ENCODE data around the gene OPCML. TPM values are rescaled to one million over a fixed set of nuclear protein-coding genes. Genes with fewer than 3 reads are reported as not detected.

Gene OPCML
- total RNA-seq, 1 donor from 2014 or later, result 1.2 TPM

DNA sequence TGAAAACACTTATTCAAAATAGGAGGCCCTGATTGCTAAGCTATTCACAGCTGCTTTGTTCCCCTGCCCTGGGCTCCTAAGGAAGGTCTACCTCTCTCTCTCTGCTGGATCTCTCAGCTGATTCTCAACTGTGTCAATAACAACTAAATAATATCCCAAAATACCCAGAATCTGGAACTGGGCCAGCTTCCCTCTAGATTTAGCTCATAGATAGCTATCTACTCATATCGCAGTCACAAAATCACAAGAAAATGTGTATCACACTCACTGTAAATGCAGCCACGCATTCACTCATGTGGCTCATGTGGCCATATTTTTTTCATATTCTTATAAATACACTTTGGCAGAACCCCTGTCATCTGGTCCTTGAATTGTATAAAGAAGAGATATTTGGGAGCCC lies 555.1 kb downstream of the OPCML start:
- no peak for DNase-seq (ENCODE audit: low read depth, low spot score)
- no peaks in the 10 kb centered on the region for H3K36me3 Mint-ChIP-seq (ENCODE audit: low read depth)
- TF ChIP-seq, protein P1, sequence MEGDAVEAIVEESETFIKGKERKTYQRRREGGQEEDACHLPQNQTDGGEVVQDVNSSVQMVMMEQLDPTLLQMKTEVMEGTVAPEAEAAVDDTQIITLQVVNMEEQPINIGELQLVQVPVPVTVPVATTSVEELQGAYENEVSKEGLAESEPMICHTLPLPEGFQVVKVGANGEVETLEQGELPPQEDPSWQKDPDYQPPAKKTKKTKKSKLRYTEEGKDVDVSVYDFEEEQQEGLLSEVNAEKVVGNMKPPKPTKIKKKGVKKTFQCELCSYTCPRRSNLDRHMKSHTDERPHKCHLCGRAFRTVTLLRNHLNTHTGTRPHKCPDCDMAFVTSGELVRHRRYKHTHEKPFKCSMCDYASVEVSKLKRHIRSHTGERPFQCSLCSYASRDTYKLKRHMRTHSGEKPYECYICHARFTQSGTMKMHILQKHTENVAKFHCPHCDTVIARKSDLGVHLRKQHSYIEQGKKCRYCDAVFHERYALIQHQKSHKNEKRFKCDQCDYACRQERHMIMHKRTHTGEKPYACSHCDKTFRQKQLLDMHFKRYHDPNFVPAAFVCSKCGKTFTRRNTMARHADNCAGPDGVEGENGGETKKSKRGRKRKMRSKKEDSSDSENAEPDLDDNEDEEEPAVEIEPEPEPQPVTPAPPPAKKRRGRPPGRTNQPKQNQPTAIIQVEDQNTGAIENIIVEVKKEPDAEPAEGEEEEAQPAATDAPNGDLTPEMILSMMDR (conservative IDR thresholded peaks at IDR 0.05), result no peak
- H3K9me3 Mint-ChIP-seq, result peaks cover 4% of the 10 kb centered on the region
- no peaks in the 10 kb centered on the region for H3K27me3 Mint-ChIP-seq (ENCODE audit: low read depth)
- H3K27ac Mint-ChIP-seq (ENCODE audit: unreplicated experiment), result no peak overlapping the region
- H3K4me3 Mint-ChIP-seq, result no peak overlapping the region
- peaks cover 20% of the 10 kb centered on the region for H3K4me1 Mint-ChIP-seq

DNA sequence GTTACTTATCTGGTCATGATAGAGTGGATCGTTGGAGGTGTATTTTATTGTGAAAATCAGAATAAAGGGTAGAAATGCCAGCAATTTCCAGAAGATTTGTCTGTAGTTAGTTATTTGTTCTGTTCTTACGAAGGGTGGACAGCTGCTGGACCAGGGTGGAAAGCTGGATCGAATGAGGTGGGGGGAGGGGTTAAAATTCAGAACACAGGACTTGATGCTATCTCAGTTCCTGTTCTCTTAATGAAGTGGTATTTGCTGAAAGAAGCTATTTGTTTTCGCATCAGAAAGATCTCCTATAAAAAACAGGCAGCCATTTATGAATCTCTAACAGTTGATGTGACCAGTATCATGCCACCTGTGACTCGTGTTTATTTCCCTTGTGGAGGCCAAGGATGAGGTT lies 556.2 kb downstream of the OPCML start:
- Mint-ChIP-seq H3K27me3 (ENCODE audit: low read depth) (no peaks in the 10 kb centered on the region), H3K4me3 (no peak overlapping the region), H3K36me3 (ENCODE audit: low read depth) (no peaks in the 10 kb centered on the region), H3K4me1 (peaks cover 28% of the 10 kb centered on the region), H3K9me3 (peaks cover 4% of the 10 kb centered on the region), H3K27ac (ENCODE audit: unreplicated experiment) (no peak overlapping the region)
- DNase-seq (ENCODE audit: low read depth, low spot score), result no peak
- TF ChIP-seq, protein P1 (conservative IDR thresholded peaks at IDR 0.05), result no peak

DNA sequence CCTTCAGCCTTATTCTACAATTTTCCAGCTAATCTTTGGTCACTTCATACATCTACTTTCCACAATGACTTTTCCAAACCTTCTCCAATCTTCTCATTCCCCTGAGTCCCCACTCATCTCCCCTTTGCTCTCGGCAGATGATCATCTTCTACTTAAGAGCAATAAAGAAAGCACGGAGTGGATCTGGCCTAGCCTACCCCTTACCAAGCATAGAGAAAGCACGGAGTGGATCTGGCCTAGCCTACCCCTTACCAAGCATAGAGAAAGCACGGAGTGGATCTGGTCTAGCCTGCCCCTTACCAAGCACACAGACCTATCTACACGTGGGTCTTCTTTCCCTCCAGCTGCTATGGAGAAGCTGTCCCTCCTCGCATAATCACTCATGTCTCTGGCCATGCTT lies 558.6 kb downstream of the OPCML start:
- no peak for DNase-seq (ENCODE audit: low read depth, low spot score)
- Mint-ChIP-seq H3K27ac (ENCODE audit: unreplicated experiment) (peak overlapping the region; percentile 45), H3K4me1 (peaks cover 39% of the 10 kb centered on the region), H3K27me3 (ENCODE audit: low read depth) (no peaks in the 10 kb centered on the region), H3K36me3 (ENCODE audit: low read depth) (no peaks in the 10 kb centered on the region), H3K9me3 (peaks cover 4% of the 10 kb centered on the region), H3K4me3 (no peak overlapping the region)
- TF ChIP-seq, protein P1 (conservative IDR thresholded peaks at IDR 0.05), result no peak

DNA sequence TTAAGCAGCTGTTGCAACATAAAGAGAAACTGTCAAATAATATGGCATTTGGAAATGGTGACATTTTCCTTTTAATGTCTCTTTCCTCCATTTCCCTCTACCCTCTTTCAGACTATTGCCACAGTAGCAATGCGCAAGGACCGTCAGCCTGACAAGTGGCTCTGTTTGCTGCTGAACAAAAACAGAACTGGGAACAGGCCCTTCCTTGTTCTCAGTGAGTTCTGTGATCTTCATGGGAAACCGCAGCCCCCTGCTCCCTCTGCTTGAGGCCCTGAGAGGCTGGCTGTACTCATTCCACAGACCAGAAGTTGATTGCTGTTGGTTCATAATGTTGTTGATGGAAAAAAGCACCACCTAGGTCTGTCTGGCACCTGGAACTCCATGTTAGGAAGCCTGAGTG lies 559.7 kb downstream of the OPCML start:
- H3K4me3 Mint-ChIP-seq, result peak overlapping the region; percentile 54
- H3K27me3 Mint-ChIP-seq (ENCODE audit: low read depth), result no peaks in the 10 kb centered on the region
- no peaks in the 10 kb centered on the region for H3K36me3 Mint-ChIP-seq (ENCODE audit: low read depth)
- peaks cover 39% of the 10 kb centered on the region for H3K4me1 Mint-ChIP-seq
- peaks cover 4% of the 10 kb centered on the region for H3K9me3 Mint-ChIP-seq
- peak; percentile 24 for DNase-seq (ENCODE audit: low read depth, low spot score)
- TF ChIP-seq, protein P1 (conservative IDR thresholded peaks at IDR 0.05), result no peak
- H3K27ac Mint-ChIP-seq (ENCODE audit: unreplicated experiment), result peak overlapping the region; percentile 84

GRCh38 chr11:132971351-132971750 lies 561.0 kb downstream of the OPCML start:
- peak overlapping the region; percentile 84 for H3K27ac Mint-ChIP-seq (ENCODE audit: unreplicated experiment)
- H3K4me1 Mint-ChIP-seq, result peaks cover 39% of the 10 kb centered on the region
- H3K36me3 Mint-ChIP-seq (ENCODE audit: low read depth), result no peaks in the 10 kb centered on the region
- no peak overlapping the region for H3K4me3 Mint-ChIP-seq
- no peaks in the 10 kb centered on the region for H3K27me3 Mint-ChIP-seq (ENCODE audit: low read depth)
- no peak for DNase-seq (ENCODE audit: low read depth, low spot score)
- H3K9me3 Mint-ChIP-seq, result peaks cover 4% of the 10 kb centered on the region
- TF ChIP-seq, protein P1 (conservative IDR thresholded peaks at IDR 0.05), result no peak

DNA sequence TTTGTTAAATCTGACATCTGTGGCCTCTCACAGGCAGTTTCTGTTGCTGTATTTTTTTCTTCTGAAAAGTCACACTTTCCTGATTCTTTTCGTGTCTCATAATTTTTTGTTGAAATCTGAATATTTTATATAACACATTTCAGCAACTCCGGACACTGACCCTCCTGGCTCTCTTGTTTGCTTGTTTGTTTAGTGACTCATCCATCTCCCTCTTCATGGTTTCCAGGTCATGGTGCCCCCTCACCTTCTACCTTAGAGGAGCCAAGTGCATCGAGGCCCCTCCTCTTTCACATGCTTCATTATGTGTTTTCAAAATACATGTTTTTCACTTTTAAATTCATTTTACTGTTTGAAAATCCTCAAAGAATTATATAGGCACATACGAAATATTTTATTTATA lies 562.4 kb downstream of the OPCML start:
- Mint-ChIP-seq H3K36me3 (ENCODE audit: low read depth) (peaks cover 2% of the 10 kb centered on the region), H3K27ac (ENCODE audit: unreplicated experiment) (no peak overlapping the region), H3K27me3 (ENCODE audit: low read depth) (no peaks in the 10 kb centered on the region), H3K9me3 (peaks cover 4% of the 10 kb centered on the region), H3K4me3 (no peak overlapping the region), H3K4me1 (peaks cover 39% of the 10 kb centered on the region)
- TF ChIP-seq, protein P1 (conservative IDR thresholded peaks at IDR 0.05), result no peak
- DNase-seq (ENCODE audit: low read depth, low spot score), result no peak

Data from neural crest cell (in vitro differentiated cells).